Neural progenitor cell (in vitro differentiated cells): ENCODE results near the gene HNRNPA2B1. TPM values are rescaled to one million over a fixed set of nuclear protein-coding genes. Genes with fewer than 3 reads are reported as not detected.

Experiments used
- DNase-seq: peaks from one replicate; pipeline ENCODE4 v3.0.0-alpha.2; 2016; ENCODE audit warnings: low spot score
- H2AFZ ChIP-seq: fragments of 200-600 bp; sonication (generic); replicated peaks from 2 replicates; pipeline ENCODE4 v1.6.1; 2016; ENCODE audit warnings: antibody characterized with exemption
- H3F3A ChIP-seq: fragments of 200-600 bp; sonication (generic); 2 replicates; pipeline ENCODE4 v1.6.1; 2016; ENCODE audit warnings: antibody characterized with exemption, low read depth
- H3K27ac ChIP-seq: fragments of 200-600 bp; sonication (generic); 2 replicates; pipeline ENCODE4 v1.5.1; 2016; ENCODE audit warnings: mild to moderate bottlenecking
- H3K27me3 ChIP-seq: fragments of 200-600 bp; sonication (generic); 2 replicates; pipeline ENCODE4 v1.6.1; 2016; ENCODE audit warnings: mild to moderate bottlenecking, moderate library complexity
- H3K36me3 ChIP-seq: fragments of 200-600 bp; sonication (generic); 2 replicates; pipeline ENCODE4 v1.5.1; 2016
- H3K4me1 ChIP-seq: fragments of 200-600 bp; sonication (generic); 2 replicates; pipeline ENCODE4 v1.6.1; 2016; ENCODE audit warnings: mixed run types
- H3K4me2 ChIP-seq: fragments of 200-600 bp; sonication (generic); 2 replicates; pipeline ENCODE4 v1.6.1; 2016
- H3K4me3 ChIP-seq: fragments of 200-600 bp; sonication (generic); 2 replicates; pipeline ENCODE4 v1.5.1; 2016
- H3K79me2 ChIP-seq: fragments of 200-600 bp; sonication (generic); 2 replicates; pipeline ENCODE4 v1.6.1; 2016; ENCODE audit warnings: low read depth
- H3K9ac ChIP-seq: fragments of 200-600 bp; sonication (generic); 2 replicates; pipeline ENCODE4 v1.6.1; 2016
- H3K9me3 ChIP-seq: fragments of 200-600 bp; sonication (generic); 2 replicates; pipeline ENCODE4 v1.5.1; 2016; ENCODE audit warnings: low read depth
- H4K20me1 ChIP-seq: fragments of 200-600 bp; sonication (generic); 2 replicates; pipeline ENCODE4 v1.6.1; 2016; ENCODE audit warnings: low read depth
- H3K27ac Mint-ChIP-seq: 3 replicates; pipeline ENCODE4 v1.8.0; 2021; ENCODE audit warnings: mixed read lengths
- H3K27me3 Mint-ChIP-seq: 2 replicates; pipeline ENCODE4 v1.8.0; 2022; ENCODE audit warnings: low read depth, mild to moderate bottlenecking, inconsistent platforms, moderate library complexity, mixed read lengths; ENCODE audit not compliant: insufficient read depth
- H3K36me3 Mint-ChIP-seq: 3 replicates; pipeline ENCODE4 v1.8.0; 2021; ENCODE audit warnings: mixed read lengths
- H3K4me1 Mint-ChIP-seq: 3 replicates; pipeline ENCODE4 v1.8.0; 2021; ENCODE audit warnings: mixed read lengths
- H3K4me3 Mint-ChIP-seq: 3 replicates; pipeline ENCODE4 v1.8.0; 2021; ENCODE audit warnings: mild to moderate bottlenecking, moderate library complexity, mixed read lengths
- H3K9me3 Mint-ChIP-seq: 3 replicates; pipeline ENCODE4 v1.8.0; 2020; ENCODE audit warnings: mixed read lengths
- EZH2 ChIP-seq: fragments of 200-600 bp; sonication (generic); IDR thresholded peaks from 2 replicates; pipeline ENCODE4 v1.6.1; 2017; ENCODE audit warnings: antibody characterized with exemption, mild to moderate bottlenecking, moderate library complexity
- EZH2phosphoT487 ChIP-seq: fragments of 200-600 bp; sonication (generic); IDR thresholded peaks from 2 replicates; pipeline ENCODE4 v1.6.1; 2017; ENCODE audit warnings: antibody characterized with exemption
- total RNA-seq: library from RNA; depleted of rRNA; stranded (reverse); fragments of >200 nt; gene quantifications from 2 replicates; pipeline ENCODE4 v1.2.3, GENCODE V29; 2015; ENCODE audit warnings: low replicate concordance
- TF ChIP-seq, protein P1 (sequence below): fragments of 200-600 bp; sonication (generic); IDR thresholded peaks from 2 replicates; pipeline ENCODE4 v1.5.1; 2017; ENCODE audit warnings: antibody characterized with exemption, mild to moderate bottlenecking

HNRNPA2B1 gene
- total RNA-seq, 1 donor from 2014 or later: 601 TPM

DNA sequence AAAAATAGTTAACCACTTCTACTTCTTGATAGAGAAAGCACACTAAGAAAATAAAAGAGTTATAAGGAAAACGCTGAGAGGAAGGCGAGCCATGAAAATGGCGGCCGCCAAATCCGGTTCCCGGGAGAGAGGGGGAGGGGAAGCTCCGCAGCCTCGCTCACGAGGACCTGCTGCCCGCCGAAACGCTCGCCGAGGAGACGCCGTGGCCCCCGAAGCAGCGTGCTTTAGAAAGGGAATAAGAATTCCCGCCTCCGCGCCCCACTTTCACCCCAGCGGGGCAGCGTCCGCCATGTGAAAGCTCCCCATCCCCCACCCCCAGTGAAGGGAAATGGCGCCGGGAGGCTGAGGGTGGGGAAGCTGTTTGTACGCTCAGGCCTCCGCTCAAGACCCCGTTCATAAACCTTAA lies 505 bp downstream of the HNRNPA2B1 start:
- H3K4me2 ChIP-seq: peak overlapping the region; percentile 96
- peaks cover 45% of the 10 kb centered on the region for H3K4me1 Mint-ChIP-seq
- H3F3A ChIP-seq: peaks cover 69% of the 10 kb centered on the region
- H3K27ac Mint-ChIP-seq: peak overlapping the region; percentile 99
- peaks cover 39% of the 10 kb centered on the region for H3K36me3 ChIP-seq
- peak overlapping the region; percentile 99 for H3K27ac ChIP-seq
- peak overlapping the region; percentile 96 for H3K9ac ChIP-seq
- DNase-seq: peak; percentile 81
- H3K27me3 ChIP-seq: no peaks in the 10 kb centered on the region
- H3K79me2 ChIP-seq: peaks cover 91% of the 10 kb centered on the region
- TF ChIP-seq EZH2phosphoT487 (no peak), EZH2 (no peak)
- TF ChIP-seq, protein P1, sequence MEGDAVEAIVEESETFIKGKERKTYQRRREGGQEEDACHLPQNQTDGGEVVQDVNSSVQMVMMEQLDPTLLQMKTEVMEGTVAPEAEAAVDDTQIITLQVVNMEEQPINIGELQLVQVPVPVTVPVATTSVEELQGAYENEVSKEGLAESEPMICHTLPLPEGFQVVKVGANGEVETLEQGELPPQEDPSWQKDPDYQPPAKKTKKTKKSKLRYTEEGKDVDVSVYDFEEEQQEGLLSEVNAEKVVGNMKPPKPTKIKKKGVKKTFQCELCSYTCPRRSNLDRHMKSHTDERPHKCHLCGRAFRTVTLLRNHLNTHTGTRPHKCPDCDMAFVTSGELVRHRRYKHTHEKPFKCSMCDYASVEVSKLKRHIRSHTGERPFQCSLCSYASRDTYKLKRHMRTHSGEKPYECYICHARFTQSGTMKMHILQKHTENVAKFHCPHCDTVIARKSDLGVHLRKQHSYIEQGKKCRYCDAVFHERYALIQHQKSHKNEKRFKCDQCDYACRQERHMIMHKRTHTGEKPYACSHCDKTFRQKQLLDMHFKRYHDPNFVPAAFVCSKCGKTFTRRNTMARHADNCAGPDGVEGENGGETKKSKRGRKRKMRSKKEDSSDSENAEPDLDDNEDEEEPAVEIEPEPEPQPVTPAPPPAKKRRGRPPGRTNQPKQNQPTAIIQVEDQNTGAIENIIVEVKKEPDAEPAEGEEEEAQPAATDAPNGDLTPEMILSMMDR: no peak
- H4K20me1 ChIP-seq: peaks cover 77% of the 10 kb centered on the region
- H3K4me3 Mint-ChIP-seq: peak overlapping the region; percentile 97
- H3K4me1 ChIP-seq: peaks cover 37% of the 10 kb centered on the region
- H3K27me3 Mint-ChIP-seq: peaks cover 4% of the 10 kb centered on the region
- H3K9me3 Mint-ChIP-seq: peaks cover 9% of the 10 kb centered on the region
- no peaks in the 10 kb centered on the region for H3K9me3 ChIP-seq
- H3K36me3 Mint-ChIP-seq: peaks cover 53% of the 10 kb centered on the region
- no peak overlapping the region for H2AFZ ChIP-seq
- H3K4me3 ChIP-seq: peak overlapping the region; percentile 91

GRCh38 chr7:26199301-26200037 lies 1.1 kb downstream of the HNRNPA2B1 start:
- no peak overlapping the region for H2AFZ ChIP-seq
- no peaks in the 10 kb centered on the region for H3K9me3 ChIP-seq
- H3K9ac ChIP-seq: peak overlapping the region; percentile 96
- DNase-seq: peak; percentile 86
- peak overlapping the region; percentile 96 for H3K4me2 ChIP-seq
- H3K27me3 ChIP-seq: no peaks in the 10 kb centered on the region
- peaks cover 54% of the 10 kb centered on the region for H3K36me3 Mint-ChIP-seq
- peak overlapping the region; percentile 99 for H3K27ac ChIP-seq
- H4K20me1 ChIP-seq: peaks cover 77% of the 10 kb centered on the region
- H3K27me3 Mint-ChIP-seq: peaks cover 8% of the 10 kb centered on the region
- TF ChIP-seq, protein P1: peak; percentile 3
- no peak for TF ChIP-seq EZH2
- peak; percentile 3 for TF ChIP-seq EZH2phosphoT487
- peak overlapping the region; percentile 99 for H3K27ac Mint-ChIP-seq
- peak overlapping the region; percentile 97 for H3K4me3 Mint-ChIP-seq
- H3F3A ChIP-seq: peaks cover 74% of the 10 kb centered on the region
- peaks cover 44% of the 10 kb centered on the region for H3K4me1 Mint-ChIP-seq
- H3K4me3 ChIP-seq: peak overlapping the region; percentile 91
- H3K79me2 ChIP-seq: peaks cover 91% of the 10 kb centered on the region
- peaks cover 40% of the 10 kb centered on the region for H3K36me3 ChIP-seq
- peaks cover 9% of the 10 kb centered on the region for H3K9me3 Mint-ChIP-seq
- H3K4me1 ChIP-seq: peaks cover 31% of the 10 kb centered on the region

DNA sequence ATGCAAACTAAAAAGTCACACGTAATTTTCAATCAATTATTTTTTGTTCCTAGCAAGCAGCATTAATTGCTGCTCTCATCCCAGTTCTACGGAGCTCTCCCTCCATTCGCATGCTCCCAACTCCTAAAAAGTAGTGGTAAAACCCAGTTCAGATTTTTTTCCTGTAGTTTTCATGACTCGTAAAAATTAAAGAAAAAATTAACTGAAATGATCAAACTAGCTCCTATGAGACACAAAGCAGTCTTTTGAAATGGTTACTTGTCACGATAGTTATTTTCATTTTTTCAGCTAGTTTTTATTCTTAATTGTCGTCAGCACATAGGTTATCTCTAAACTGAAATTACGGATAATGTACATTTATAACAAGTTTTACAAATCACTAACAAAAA lies 1.8 kb downstream of the HNRNPA2B1 start:
- H3K9me3 Mint-ChIP-seq: peaks cover 9% of the 10 kb centered on the region
- H2AFZ ChIP-seq: no peak overlapping the region
- peaks cover 9% of the 10 kb centered on the region for H3K27me3 Mint-ChIP-seq
- H3K4me2 ChIP-seq: peak overlapping the region; percentile 96
- peak overlapping the region; percentile 91 for H3K4me3 ChIP-seq
- peaks cover 81% of the 10 kb centered on the region for H3F3A ChIP-seq
- peak overlapping the region; percentile 99 for H3K27ac Mint-ChIP-seq
- H3K36me3 ChIP-seq: peaks cover 40% of the 10 kb centered on the region
- peak overlapping the region; percentile 99 for H3K27ac ChIP-seq
- peaks cover 41% of the 10 kb centered on the region for H3K4me1 Mint-ChIP-seq
- H3K27me3 ChIP-seq: no peaks in the 10 kb centered on the region
- peaks cover 30% of the 10 kb centered on the region for H3K4me1 ChIP-seq
- peaks cover 60% of the 10 kb centered on the region for H3K36me3 Mint-ChIP-seq
- H4K20me1 ChIP-seq: peaks cover 77% of the 10 kb centered on the region
- no peak for DNase-seq
- peak overlapping the region; percentile 97 for H3K4me3 Mint-ChIP-seq
- H3K9me3 ChIP-seq: no peaks in the 10 kb centered on the region
- H3K9ac ChIP-seq: peak overlapping the region; percentile 96
- peaks cover 91% of the 10 kb centered on the region for H3K79me2 ChIP-seq
- TF ChIP-seq EZH2phosphoT487: no peak
- TF ChIP-seq, protein P1: no peak
- TF ChIP-seq EZH2: no peak
